HG03060 (cell line): ENCODE results near the gene NINJ1.

ENCODE experiments used
- ATAC-seq: cut with Tn5 transposase; IDR thresholded peaks from one replicate; pipeline ENCODE4 v1.9.1; 2021; ENCODE audit warnings: low read depth, moderate number of reproducible peaks; ENCODE audit not compliant: unreplicated experiment

The NINJ1 gene

DNA sequence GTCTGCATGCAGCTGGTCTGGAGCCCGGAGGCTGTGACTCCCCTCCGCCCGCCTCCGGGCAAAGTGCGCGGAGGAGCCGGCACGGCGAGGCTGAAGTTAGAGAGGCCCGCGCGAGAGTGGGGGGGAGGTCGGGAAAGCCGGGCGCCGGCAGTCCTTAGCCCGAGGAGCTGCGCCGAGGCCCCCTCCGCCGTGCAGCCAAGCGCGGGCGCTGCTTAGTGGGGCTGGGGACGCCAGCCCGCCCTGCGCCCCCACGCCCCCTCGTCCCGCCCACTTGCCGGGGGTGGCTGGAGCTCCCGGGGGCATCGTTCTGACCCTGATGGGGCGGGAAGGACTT, 403 bp downstream of the NINJ1 start:
- no peak for ATAC-seq

DNA sequence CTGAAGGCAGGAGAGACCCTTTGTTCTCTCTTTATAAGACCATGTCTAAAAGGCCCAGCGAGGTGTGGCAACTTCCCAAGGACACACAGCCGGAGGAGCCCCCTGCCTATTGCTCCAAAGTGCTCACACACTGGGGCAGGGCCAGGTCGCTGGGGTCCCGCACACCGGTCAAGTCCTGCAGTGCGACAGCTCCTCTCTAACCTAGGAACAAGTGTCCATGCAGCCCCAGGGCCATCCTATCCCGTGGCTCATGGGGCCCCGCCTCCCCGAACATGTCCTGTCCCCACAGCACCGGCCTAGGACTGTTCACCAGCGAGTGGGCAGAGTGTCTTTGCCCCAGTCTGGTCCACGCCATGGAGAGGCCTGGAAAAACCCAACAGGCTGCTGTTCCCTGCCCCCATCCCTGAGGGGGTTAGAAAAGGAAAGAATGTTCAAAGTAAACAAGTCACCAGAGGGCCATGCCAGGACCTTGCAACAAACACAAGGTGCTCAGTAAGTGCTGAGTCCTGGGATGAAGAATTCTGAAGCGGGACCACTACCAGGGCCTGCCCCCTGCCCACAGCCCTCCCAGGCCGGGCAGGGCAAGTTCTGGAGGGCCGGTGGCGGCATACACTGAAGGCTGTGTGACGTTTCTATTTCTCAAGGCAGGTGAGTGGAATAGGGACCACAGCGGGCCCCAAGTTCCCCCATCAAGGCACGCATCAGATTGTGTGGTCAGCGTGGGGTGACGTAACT, 938 bp downstream of the NINJ1 start:
- ATAC-seq = no peak

DNA sequence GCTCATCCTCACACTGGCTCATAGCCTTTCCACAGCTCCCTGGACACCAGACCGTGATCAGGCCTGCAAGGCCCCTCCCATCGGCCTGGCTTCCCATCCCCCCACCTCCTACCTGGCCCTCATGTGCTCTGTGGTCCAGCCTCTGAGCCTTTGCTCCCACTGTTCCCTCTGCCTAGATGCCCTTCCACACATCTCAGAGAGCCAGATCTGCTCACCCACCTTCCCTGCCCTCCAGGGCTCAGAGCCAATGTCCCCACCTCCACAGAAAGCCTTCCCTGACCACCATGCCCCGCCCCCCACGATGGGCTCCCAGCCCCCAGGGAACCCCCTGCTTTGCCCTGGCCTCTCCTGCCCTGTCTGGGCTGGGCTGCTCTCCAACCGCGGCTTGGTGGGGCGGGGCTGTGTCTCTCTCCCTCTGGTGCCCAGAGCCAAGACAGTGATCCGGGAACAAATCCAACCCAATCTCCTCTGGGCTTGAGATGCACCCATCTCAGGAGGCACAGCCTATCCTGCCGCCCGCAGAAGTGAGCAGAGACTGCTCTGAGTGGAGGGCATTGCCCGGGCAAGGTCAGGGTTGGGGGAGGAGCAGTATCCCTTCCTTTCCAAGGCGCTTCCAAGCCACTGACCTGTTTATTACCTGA, 1.6 kb downstream of the NINJ1 start:
- no peak for ATAC-seq

DNA sequence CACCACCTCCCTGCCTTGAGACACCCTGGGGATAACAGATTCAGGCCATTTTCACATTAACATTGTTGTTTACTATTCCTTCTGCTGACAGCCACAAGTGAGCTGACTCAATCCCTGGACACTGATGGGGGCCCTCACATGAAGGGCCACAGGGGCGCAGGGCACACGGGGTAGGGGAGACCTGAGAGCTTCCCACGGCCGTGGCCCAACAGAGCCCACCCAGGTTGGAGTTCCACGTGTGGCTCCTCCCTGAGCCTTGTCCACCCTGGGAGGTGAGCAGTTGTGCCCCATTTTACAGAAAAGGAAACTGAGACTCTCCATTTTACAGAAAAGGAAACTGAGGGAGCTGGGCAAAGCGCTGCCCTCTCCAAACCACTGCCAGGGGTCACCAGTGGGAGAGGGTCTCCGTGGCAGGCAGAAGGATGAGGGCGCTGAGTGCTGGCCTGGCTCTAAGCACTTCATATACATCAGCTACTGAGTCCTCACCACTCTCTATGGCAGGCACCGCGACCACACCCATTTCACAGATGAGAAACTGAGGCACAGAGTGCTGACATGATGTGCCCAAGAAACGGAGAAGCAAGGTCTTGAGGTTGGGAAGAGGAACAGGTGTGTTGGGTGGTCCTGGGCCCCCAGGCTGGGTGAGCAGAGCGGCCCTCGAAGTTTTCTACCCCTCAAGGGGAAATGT, 2.3 kb downstream of the NINJ1 start:
- no peak for ATAC-seq

DNA sequence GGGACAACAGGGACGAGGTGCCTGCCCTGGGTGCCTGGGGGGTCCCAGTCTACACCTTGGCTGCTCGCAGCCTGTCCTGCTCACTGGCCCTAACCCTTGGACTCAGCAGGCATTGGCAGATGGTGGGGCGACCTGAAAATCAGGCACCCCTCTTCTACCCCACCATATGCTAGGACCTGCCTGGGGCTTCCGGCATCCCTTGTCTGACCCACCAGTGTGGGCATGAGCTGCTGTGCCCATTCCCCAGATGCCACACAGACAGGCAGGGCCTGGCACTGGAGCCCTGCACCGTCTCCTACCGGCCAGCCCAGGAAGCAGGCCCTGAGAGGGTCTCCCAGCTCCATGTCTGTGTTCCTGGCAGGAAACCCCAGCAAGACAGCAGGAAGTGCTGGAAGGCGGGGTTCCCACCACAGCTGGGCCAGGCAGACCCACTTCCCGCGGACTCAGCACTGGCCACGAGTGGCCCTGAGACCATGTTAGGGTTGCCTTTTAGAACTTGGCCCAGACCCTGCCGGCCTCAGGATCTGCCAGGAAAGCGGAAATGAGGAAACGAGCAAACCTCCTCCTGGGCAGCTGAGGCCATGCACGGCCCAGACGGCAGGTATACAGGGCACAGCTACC, 3.1 kb downstream of the NINJ1 start:
- no peak for ATAC-seq

DNA sequence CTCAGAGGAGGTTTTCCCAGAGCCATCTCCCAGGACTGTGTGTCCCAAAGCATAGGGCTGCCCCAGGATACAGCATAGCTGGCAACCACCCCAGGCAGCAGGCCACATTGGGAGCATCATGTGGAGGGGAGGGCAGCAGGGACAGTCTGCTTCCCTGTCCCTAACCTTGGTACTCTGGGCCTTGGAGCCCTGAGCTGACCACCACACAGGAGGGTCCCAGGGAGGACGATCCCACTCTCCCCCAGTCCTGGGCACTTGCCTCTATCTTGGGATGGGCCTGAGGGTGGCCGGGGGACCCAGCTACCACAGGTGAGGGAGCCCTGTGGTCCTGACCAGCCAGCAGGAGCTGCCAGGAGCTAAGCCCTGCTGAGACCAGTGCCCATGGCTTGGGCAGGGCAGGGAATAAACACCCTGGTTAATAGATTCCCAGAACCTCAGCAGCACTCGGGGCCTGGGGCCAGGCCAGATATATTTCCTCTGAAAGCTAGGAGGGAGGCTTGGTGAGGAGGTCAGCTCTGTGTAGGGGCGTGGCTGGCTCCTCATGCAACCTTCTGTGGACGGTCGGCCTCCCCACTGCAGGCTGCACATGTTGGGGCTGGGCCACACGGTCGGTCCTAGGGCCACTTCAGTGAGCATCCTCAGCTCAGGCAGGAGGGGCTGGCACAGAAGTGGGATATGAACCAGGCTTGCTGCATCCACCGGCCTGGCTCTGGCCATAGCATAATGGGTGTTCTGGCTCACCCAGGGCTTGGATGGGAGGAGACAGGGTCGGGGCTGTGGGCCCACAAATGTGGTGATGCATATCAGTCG, 4.2 kb downstream of the NINJ1 start:
- no peak for ATAC-seq

DNA sequence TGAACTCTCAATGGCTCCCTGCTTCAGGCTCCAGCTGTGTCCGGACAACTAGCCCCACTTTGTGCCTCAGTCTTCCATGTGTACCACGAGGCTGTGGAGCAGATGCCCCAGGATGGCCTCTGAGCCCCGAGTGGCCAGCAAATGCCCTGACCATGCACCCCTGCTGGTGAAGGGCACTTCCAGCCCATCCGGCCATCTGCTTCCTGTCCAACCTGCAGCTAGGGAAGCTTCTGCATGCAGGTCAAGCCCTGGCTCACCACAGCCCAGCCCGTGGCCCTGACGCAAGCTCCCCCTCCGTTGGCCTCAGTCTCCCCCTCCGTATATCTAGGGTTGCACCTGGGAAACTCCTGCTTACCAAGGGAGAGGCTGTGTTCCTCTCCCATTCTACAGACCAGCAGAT, 4.8 kb downstream of the NINJ1 start:
- ATAC-seq = no peak

DNA sequence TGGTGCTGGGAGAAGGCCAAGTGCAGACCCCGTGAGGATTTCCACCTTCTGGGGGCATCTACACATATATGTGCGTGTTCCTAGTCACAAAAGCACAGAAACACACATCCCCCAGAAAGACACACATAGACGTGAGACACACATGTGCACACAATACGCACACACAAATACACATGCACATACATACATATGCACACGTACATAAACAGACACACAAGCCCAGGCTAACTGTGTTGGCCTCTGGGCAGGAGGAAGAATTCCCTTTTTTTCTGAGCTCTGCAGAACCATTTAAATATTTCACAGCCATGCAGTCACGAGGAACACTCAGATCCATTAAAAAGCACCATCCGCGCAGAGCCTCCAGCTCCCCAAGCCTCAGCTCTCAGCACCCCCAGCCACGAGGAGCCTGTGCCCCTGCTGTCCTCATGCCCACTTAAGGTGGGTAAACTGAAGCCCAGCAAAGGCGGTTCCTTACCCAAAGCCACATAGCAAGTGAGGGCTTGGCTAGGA, 5.3 kb downstream of the NINJ1 start:
- ATAC-seq = no peak

DNA sequence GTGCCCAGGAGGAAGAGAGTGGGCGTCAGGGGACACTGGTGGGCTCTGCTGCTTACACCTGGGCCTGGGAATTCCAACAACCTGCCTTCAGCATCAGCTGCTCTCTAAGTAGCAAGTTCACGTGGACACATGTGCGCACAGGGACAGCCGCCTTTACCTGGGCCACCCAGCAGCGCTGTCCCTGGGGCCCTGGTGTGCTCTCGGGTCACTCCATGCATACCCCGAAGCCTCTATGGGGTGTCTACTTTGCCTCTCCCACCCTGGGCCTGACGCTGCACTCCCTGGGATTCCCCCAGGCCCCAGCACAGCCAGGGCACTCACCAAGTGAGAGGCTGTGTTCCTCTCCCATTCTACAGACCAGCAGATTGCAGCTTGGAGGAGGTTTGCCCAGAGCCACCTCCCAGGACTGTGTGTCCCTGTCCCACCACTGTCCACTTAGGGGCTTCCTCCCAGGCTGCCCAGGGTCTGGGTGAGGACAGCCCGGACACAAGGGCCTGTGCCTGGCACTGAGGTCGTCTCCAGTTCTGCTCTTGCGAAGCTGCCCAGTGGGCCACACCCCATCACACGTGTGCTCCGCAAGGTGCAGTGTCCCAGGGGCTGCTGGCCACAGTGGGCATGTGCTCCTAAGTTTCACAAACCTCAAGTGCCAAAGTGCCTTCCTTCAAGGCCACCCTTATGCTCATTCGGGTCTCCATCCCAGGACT, 5.9 kb downstream of the NINJ1 start:
- no peak for ATAC-seq

DNA sequence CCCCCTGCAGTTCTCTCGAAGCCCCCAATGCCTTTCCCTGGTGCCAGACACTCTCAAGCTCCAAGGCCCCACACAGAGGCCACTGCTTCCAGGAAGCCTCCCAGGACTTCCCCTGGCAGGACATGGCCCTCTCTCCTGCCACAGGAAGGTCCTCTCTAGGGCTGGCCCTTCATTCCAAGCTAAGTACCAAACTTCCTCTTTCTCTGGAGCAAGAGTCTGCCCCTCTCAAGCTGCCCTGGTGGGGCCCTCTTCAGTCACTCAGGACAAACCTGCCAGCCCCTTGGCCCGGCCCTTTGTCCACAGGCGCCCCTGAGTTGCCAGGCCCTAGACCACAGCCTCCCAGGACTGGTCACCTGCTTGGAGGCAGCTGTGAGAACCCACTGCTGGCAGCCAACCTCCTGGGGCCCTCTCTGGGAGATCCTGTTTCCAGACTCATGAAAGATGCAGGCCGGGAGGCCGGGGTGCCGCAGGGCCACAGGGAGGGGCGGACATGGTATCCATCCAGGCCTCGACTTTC, 6.6 kb downstream of the NINJ1 start:
- ATAC-seq = no peak

DNA sequence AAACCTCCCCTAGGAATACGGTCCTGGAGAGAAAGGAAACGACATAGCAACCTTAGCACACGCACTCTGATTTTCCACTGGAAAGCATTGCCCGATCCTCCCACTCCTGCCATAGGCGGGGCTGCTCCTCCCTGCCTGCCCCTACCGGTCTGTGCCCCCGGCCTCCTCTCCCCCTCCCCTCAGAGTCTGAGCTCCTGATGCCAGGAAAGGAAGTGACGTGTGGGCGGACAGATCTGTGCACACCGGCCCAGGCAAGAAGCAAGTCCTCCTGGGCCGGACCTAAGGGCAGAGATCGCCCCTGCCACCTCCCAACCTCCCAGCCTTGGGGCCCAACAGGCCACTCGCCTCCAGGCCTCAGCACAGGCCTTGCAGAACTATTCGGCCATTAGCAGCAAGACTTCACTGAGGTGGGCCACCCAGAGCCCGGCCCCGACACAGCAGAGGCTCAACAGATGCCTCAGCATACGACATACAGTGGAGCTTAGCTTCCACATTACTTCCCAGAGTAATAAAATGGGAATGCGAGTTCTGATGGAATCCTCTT, 7.2 kb downstream of the NINJ1 start:
- no peak for ATAC-seq

DNA sequence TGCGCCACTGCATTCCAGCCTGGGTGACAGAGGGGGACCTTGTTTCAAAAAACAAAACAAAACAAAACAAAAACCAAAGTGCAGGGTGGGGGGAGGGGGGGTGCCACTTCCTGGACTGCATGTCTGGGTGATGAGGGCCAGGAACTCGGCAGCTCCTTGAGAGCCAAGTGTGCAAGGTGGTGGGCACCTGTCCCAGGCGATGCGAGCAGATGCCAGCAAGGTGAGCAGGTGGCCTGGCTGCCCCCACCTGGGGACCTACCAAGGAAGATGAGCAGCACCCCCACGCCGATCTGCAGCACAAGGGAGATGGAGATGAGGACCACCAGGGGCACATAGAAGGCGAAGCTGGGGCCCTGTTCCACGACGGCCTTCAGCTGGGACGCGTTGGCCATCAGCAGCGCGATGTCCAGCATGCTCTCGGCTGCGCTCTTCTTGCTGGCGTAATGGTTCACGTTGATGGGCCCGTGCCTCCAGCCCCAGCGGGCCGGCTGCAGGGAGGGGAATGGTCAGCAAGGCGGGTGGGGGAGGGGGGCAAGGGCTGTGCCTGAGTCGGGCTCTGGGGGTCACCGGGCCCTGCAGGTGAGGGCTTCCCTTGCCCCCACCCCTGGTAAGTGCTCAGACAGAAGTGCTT, 7.8 kb downstream of the NINJ1 start:
- ATAC-seq = no peak

DNA sequence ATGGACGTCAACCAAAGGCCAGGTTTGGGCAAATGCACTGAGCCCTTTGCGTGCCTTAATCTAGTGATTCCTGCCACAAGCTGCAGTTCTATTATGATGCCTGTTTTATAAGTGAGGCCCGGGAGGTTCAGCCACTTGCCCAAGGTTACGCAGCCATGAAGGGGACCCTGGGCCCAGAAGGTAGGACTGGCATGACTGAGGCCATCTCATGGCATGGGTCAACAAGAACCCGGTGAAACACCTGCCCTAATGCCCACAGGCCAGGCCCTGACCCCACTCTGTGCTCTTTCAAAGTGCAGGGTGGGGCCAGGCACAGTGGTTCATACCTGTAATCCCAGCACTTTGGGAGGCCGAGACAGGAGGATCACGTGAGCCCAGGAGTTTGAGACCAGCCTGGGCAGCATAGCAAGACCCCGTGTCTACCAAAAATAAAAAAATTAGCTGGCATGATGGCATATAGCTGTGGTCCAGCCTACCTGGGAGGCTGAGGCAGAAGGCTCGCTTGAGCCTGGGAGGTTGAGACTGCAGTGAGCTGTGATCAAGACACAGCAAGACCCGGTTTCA, 8.6 kb downstream of the NINJ1 start:
- ATAC-seq = no peak

DNA sequence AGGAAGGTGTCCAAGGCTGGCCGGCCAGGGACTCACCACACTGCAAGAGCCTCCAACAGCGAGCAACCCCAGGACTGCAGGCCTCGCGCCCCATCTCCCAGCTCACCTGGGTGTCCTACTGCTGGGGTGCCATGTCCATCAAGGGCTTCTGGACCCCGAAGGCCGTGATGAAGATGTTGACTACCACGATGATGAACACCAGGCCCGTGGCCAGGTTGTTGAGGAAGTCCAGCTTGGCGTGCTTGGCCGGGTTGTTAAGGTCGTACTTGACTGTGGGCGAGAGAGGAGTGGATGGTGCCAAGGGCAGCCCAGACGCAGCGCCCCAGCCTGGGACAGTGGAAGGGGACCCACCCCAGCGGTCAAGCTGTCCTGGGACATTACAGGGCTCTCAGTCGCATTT, 9.3 kb downstream of the NINJ1 start:
- no peak for ATAC-seq

DNA sequence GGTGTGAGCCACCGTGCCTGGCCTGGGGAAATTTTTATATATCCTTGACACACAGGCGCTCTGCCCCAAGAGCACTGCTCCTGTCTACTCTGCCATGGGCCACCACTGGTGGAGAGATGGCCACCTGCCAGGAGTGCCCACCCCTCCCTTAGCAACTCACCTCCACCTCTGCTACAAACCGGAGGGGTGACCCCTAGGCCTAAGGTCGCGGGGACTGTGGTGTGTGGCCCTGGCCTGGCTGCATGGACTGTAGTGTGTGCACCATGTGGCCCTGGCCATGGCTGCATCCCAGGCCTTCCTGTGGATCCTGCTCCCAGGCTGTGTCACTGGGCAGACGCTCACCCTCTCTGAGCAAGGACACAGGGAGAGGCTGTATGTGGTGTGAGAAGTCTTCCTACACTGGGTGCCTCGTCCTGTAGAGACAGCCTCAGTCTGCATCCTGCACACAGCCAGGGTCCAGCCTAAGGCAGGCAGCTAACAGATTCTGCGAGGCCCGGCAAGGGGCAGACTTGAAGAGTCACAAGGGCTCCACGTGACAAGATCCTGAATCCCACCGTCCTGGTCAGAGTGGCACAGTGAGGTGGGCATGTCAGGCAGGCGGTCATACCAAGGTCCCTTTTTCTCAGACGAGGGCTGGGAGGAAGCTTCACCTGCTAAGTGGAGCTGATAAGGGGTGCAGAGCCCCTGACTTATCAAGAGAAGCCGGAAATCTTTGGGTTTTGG, 10.3 kb downstream of the NINJ1 start:
- no peak for ATAC-seq

DNA sequence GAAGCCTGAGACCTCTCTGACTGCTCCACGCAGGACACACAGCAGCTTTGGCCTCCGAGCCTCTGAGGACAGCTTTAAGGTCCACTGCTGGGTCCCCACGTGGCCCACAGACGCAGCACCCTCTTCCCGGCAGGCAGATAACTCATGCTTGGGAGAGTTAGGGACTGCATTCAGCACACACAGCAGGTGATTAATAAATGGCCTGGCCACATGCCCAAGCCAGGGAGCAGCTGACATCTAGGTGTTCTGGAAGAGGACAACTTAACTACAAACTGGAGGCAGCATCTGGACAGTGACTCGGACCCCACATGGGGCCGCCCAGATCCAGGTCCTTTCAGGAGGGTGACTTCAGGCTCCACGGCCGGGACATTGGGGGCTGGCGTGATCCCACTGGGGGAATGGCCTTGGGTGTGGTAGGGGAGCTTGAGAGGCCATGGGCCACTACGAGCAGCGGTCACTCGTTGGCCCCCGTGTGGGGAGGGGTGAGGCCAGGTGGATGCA, 11.3 kb downstream of the NINJ1 start:
- no peak for ATAC-seq

DNA sequence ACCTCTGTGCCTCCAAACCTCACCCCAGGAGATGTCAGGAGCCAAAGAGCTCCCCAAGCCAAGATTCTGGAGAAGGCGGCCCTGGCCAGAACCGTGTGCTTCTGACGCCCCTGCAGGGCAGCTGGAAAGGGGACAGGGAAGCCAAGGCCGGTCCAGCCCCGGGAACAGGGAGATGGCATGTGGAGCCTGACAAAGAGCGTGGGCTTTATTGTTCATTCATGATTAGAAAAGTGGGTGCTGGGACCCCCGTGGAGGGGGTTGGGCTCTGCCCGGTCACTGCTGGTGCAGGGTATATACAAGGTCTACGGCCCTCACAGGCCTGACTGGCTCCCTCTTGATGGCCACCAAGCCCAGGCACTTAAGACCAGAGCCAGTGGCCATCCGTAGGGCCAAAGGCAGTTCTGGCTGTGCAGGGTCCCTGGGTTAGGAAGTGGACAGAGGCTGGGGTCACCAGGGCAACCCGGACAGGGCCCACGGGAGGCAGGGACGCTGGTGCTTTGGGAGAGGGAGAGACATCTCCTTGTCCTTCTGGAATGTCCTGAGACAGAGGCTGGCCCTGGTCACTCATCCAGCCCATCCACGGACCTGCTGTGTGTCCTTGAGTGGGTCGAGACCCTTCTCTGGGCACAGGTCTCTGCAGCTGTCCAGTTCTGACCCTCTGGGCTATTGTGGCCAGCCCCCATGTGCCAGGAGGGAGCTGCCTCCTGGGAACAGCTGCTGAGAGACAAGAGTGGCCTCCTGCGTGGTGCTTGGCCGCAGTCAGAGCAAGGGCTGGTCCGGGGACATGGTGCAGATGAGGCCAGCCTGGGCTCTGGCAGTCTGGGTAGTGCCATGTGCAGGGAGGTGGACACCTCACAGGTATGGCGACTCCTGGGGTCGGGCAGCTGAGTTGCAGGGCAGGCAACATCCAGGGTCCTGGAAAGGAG, 12.5 kb downstream of the NINJ1 start:
- no peak for ATAC-seq
